Forelimb muscle (tissue), 1 donor: Measurements from ENCODE around the gene IRF3. TPM values are rescaled to one million over a fixed set of nuclear protein-coding genes. Genes with fewer than 3 reads are reported as not detected.

Source experiments
- DNase-seq: peaks from one replicate; pipeline ENCODE4 v3.0.0-alpha.2; 2013; ENCODE audit warnings: low read depth
- polyA plus RNA-seq: library from polyadenylated mRNA; unstranded; fragments of 120-200 nt; gene quantifications from one replicate; pipeline ENCODE4 v1.2.1, GENCODE V29; 2013; ENCODE audit not compliant: insufficient read length

The IRF3 gene
- polyA plus RNA-seq, 1 donor: 33.2 TPM

- DNase-seq: no peak
Observed at GRCh38 chr19:49687566-49688316, 22.1 kb upstream of the IRF3 start.

GRCh38 chr19:49687150-49687549 lies 21.5 kb upstream of the IRF3 start:
- DNase-seq: no peak

- DNase-seq: no peak
Observed at GRCh38 chr19:49686503-49687088, 20.9 kb upstream of the IRF3 start.

GRCh38 chr19:49685845-49686332 lies 20.2 kb upstream of the IRF3 start:
- DNase-seq: no peak

GRCh38 chr19:49684983-49685553 lies 19.4 kb upstream of the IRF3 start:
- DNase-seq: no peak

- no peak for DNase-seq
Observed at GRCh38 chr19:49684251-49684982, 18.8 kb upstream of the IRF3 start.

- DNase-seq: no peak
Observed at GRCh38 chr19:49683814-49684250, 18.2 kb upstream of the IRF3 start.

GRCh38 chr19:49682274-49682673 lies 16.6 kb upstream of the IRF3 start:
- DNase-seq: no peak

- no peak for DNase-seq
Observed at GRCh38 chr19:49681830-49682229, 16.2 kb upstream of the IRF3 start.

GRCh38 chr19:49680421-49681351 lies 15.0 kb upstream of the IRF3 start:
- no peak for DNase-seq

GRCh38 chr19:49679771-49680413 lies 14.2 kb upstream of the IRF3 start:
- no peak for DNase-seq

- DNase-seq: no peak
Observed at GRCh38 chr19:49678985-49679770, 13.5 kb upstream of the IRF3 start.

GRCh38 chr19:49677901-49678674 lies 12.4 kb upstream of the IRF3 start:
- no peak for DNase-seq

GRCh38 chr19:49677231-49677900 lies 11.7 kb upstream of the IRF3 start, which contains the start of gene PRMT1:
TSS of gene PRMT1 (plus strand) at chr19:49677271. CDS start at chr19:49677281, 10 bp downstream.
- DNase-seq: no peak

- DNase-seq: peak; percentile 100
Observed at GRCh38 chr19:49676784-49677230, 11.2 kb upstream of the IRF3 start.

- DNase-seq: peak; percentile 88
Observed at GRCh38 chr19:49676136-49676783, 10.6 kb upstream of the IRF3 start.

GRCh38 chr19:49672131-49672919 lies 6.7 kb upstream of the IRF3 start:
- no peak for DNase-seq
